Endodermal cell (in vitro differentiated cells): ENCODE measurements around the gene NLRP9. TPM values are rescaled to one million over a fixed set of nuclear protein-coding genes. Genes with fewer than 3 reads are reported as not detected.

Experiments used
- DNase-seq: peaks from one replicate; pipeline ENCODE4 v3.0.0-alpha.2; 2017
- H3K27ac ChIP-seq: 2 replicates; pipeline ENCODE4 v1.5.1; 2013; ENCODE audit warnings: mild to moderate bottlenecking, low read depth, low read length, moderate library complexity
- H3K27me3 ChIP-seq: 2 replicates; pipeline ENCODE4 v1.6.1; 2013; ENCODE audit warnings: mild to moderate bottlenecking, low read length, moderate library complexity; ENCODE audit not compliant: insufficient read depth, control insufficient read depth, poor library complexity, severe bottlenecking
- H3K36me3 ChIP-seq: 2 replicates; pipeline ENCODE4 v1.7.0; 2013; ENCODE audit warnings: mild to moderate bottlenecking, low read length, moderate library complexity; ENCODE audit not compliant: control insufficient read depth, insufficient read depth
- H3K4me1 ChIP-seq: one replicate; pipeline ENCODE4 v1.7.0; 2013; ENCODE audit warnings: low read length; ENCODE audit not compliant: control insufficient read depth, insufficient read depth
- H3K4me3 ChIP-seq: 2 replicates; pipeline ENCODE4 v1.5.1; 2013; ENCODE audit warnings: mild to moderate bottlenecking, low read length, moderate library complexity
- H3K9ac ChIP-seq: 2 replicates; pipeline ENCODE4 v1.6.1; 2013; ENCODE audit warnings: mild to moderate bottlenecking, low read length, moderate library complexity; ENCODE audit not compliant: poor library complexity, severe bottlenecking; ENCODE audit errors: extremely low read depth
- H3K9me3 ChIP-seq: 2 replicates; pipeline ENCODE4 v1.6.1; 2013; ENCODE audit warnings: mild to moderate bottlenecking, low read length, moderate library complexity; ENCODE audit not compliant: control insufficient read depth
- H3K27ac Mint-ChIP-seq: 2 replicates; pipeline ENCODE4 v1.8.0; 2020; ENCODE audit warnings: mixed read lengths
- H3K27me3 Mint-ChIP-seq: 2 replicates; pipeline ENCODE4 v1.8.0; 2021; ENCODE audit warnings: mild to moderate bottlenecking, mixed read lengths; ENCODE audit not compliant: insufficient read depth
- H3K36me3 Mint-ChIP-seq: 2 replicates; pipeline ENCODE4 v1.8.0; 2020; ENCODE audit warnings: low read depth, mixed read lengths
- H3K4me1 Mint-ChIP-seq: 2 replicates; pipeline ENCODE4 v1.8.0; 2020; ENCODE audit warnings: mixed read lengths
- H3K4me3 Mint-ChIP-seq: 2 replicates; pipeline ENCODE4 v1.8.0; 2020; ENCODE audit warnings: mild to moderate bottlenecking, moderate library complexity, mixed read lengths
- H3K9me3 Mint-ChIP-seq: 2 replicates; pipeline ENCODE4 v1.8.0; 2020; ENCODE audit warnings: mild to moderate bottlenecking, mixed read lengths
- CTCF ChIP-seq: fragments of 200-600 bp; sonication (generic); conservative IDR thresholded peaks from 2 replicates; pipeline ENCODE4 v1.5.0; 2021; ENCODE audit warnings: antibody characterized with exemption, mild to moderate bottlenecking
- WGBS, 2 experiments: methylation state at CpG; one replicate each; pipeline versions ENCODE4 v1.1.5 to v1.1.7; 2013; ENCODE audit warnings: missing lambda C conversion rate in 2 of 2, mixed read lengths in 1 of 2; ENCODE audit not compliant: insufficient coverage in 1 of 2, insufficient read length in 1 of 2; 5-methylcytosine and 5-hydroxymethylcytosine counted together
- total RNA-seq, 2 donors: library from RNA; stranded (reverse); fragmentation: NEBNext Ultra II Directional in 1 of 2; extraction: Animal tissue kit (Norgen Biotek cat#: 25700) in 1 of 2; gene quantifications; 2 replicates in 1 of 2; 3 replicates in 1 of 2; pipeline ENCODE4 v1.2.1, GENCODE V29; 2021

The NLRP9 gene
- total RNA-seq, 2 donors from 2014 or later, result not detected

GRCh38 chr19:55671054-55671378 is 67.2 kb downstream of the NLRP9 start:
- H3K27me3 Mint-ChIP-seq, result no peaks in the 10 kb centered on the region
- H3K4me1 Mint-ChIP-seq, result peaks cover 19% of the 10 kb centered on the region
- H3K4me1 ChIP-seq, result peaks cover 3% of the 10 kb centered on the region
- no peak for TF ChIP-seq CTCF
- no peaks in the 10 kb centered on the region for H3K27me3 ChIP-seq
- H3K4me3 Mint-ChIP-seq, result no peak overlapping the region
- H3K9me3 Mint-ChIP-seq, result no peaks in the 10 kb centered on the region
- 79 to 88% methylated on average over 2 of the region's 2 CpGs for whole genome bisulfite sequencing, 2 experiments
- peaks cover 57% of the 10 kb centered on the region for H3K36me3 ChIP-seq
- no peak overlapping the region for H3K27ac ChIP-seq
- peak overlapping the region; percentile 81 for H3K27ac Mint-ChIP-seq
- H3K36me3 Mint-ChIP-seq, result peaks cover 66% of the 10 kb centered on the region
- no peak for DNase-seq
- H3K4me3 ChIP-seq, result no peak overlapping the region
- H3K9ac ChIP-seq, result no peak overlapping the region
- H3K9me3 ChIP-seq, result no peaks in the 10 kb centered on the region

- no peak overlapping the region for H3K27ac ChIP-seq
- no peak overlapping the region for H3K4me3 Mint-ChIP-seq
Observed at GRCh38 chr19:55670280-55671053, 67.7 kb downstream of the NLRP9 start.

GRCh38 chr19:55669418-55670279 is 68.6 kb downstream of the NLRP9 start:
- Mint-ChIP-seq H3K36me3 (peaks cover 74% of the 10 kb centered on the region), H3K27ac (peak overlapping the region; percentile 58), H3K9me3 (no peaks in the 10 kb centered on the region), H3K27me3 (no peaks in the 10 kb centered on the region), H3K4me3 (no peak overlapping the region), H3K4me1 (peaks cover 19% of the 10 kb centered on the region)
- Histone ChIP-seq H3K4me3 (no peak overlapping the region), H3K9me3 (no peaks in the 10 kb centered on the region), H3K4me1 (peaks cover 4% of the 10 kb centered on the region), H3K9ac (no peak overlapping the region), H3K27me3 (no peaks in the 10 kb centered on the region), H3K27ac (no peak overlapping the region), H3K36me3 (peaks cover 66% of the 10 kb centered on the region)
- 92 to 95% methylated on average over 31 to 42 of the region's 43 CpGs for WGBS, 2 experiments
- TF ChIP-seq CTCF, result no peak
- no peak for DNase-seq

More at GRCh38 chr19:55670280-55671053, 67.7 kb downstream of the NLRP9 start:
- Histone ChIP-seq H3K27me3 (no peaks in the 10 kb centered on the region), H3K9ac (no peak overlapping the region), H3K4me3 (no peak overlapping the region), H3K4me1 (peaks cover 4% of the 10 kb centered on the region), H3K36me3 (peaks cover 61% of the 10 kb centered on the region), H3K9me3 (no peaks in the 10 kb centered on the region)
- no peaks in the 10 kb centered on the region for H3K27me3 Mint-ChIP-seq
- no peak for TF ChIP-seq CTCF
- DNase-seq, result peak; percentile 75
- H3K9me3 Mint-ChIP-seq, result no peaks in the 10 kb centered on the region
- H3K36me3 Mint-ChIP-seq, result peaks cover 70% of the 10 kb centered on the region
- 91 to 94% methylated on average over 18 to 23 of the region's 23 CpGs for WGBS, 2 experiments
- peak overlapping the region; percentile 81 for H3K27ac Mint-ChIP-seq
- H3K4me1 Mint-ChIP-seq, result peaks cover 19% of the 10 kb centered on the region
